Activated CD4-positive, alpha-beta T cell treated with anti-CD3 and anti-CD28 coated beads, Interleukin-2, amount 50 U/mL, for 4 hours (primary cell): ENCODE measurements around the gene PHF21A.

Source experiments
- DNase-seq, 2 experiments: peaks; one replicate each; pipeline ENCODE4 v3.0.0-alpha.2; 2020

The PHF21A gene

GRCh38 chr11:45932217-45932616 lies 189.0 kb downstream of the PHF21A start:
- no peak for DNase-seq

- DNase-seq: no peak
Measured at GRCh38 chr11:45931739-45932138, 189.5 kb downstream of the PHF21A start.

- no peak for DNase-seq
Measured at GRCh38 chr11:45930951-45931570, 190.2 kb downstream of the PHF21A start.

- DNase-seq: no peak
Measured at GRCh38 chr11:45930031-45930794, 191.0 kb downstream of the PHF21A start.

- no peak for DNase-seq
Measured at GRCh38 chr11:45929486-45930030, 191.7 kb downstream of the PHF21A start.

GRCh38 chr11:45928535-45929215 lies 192.6 kb downstream of the PHF21A start:
- DNase-seq: no peak

- DNase-seq: no peak
Measured at GRCh38 chr11:45927684-45928413, 193.4 kb downstream of the PHF21A start.

- DNase-seq: no peak
Measured at GRCh38 chr11:45927332-45927683, 193.9 kb downstream of the PHF21A start.

- DNase-seq: no peak
Measured at GRCh38 chr11:45926536-45927331, 194.5 kb downstream of the PHF21A start.

GRCh38 chr11:45926001-45926401 lies 195.3 kb downstream of the PHF21A start:
- no peak for DNase-seq

- no peak for DNase-seq
Measured at GRCh38 chr11:45925550-45925949, 195.7 kb downstream of the PHF21A start.

GRCh38 chr11:45924927-45925326 lies 196.3 kb downstream of the PHF21A start:
- no peak for DNase-seq

- DNase-seq: no peak
Measured at GRCh38 chr11:45924036-45924915, 197.0 kb downstream of the PHF21A start.

GRCh38 chr11:45922425-45923082 lies 198.7 kb downstream of the PHF21A start, which contains the start of gene LARGE2:
Gene LARGE2 (plus strand): TSS chr11:45922656. CDS start chr11:45922883, 227 bp downstream.
- no peak for DNase-seq

GRCh38 chr11:45921561-45922424 lies 199.5 kb downstream of the PHF21A start:
- no peak for DNase-seq

- no peak for DNase-seq
Measured at GRCh38 chr11:45920531-45921477, 200.4 kb downstream of the PHF21A start.

- no peak for DNase-seq
Measured at GRCh38 chr11:45919806-45920530, 201.3 kb downstream of the PHF21A start.
